Testis (tissue), 2 donors: Measurements from ENCODE around the gene RUNX1.

Experiments used
- CTCF ChIP-seq, 3 experiments: fragments of 450-650 bp in 2 of 3; fragments of 200-600 bp in 1 of 3; sonication (generic) in 1 of 3; IDR thresholded peaks; one replicate each; pipeline ENCODE4 v1.5.1; 2016 to 2019; ENCODE audit warnings: antibody characterized with exemption in 3 of 3, mild to moderate bottlenecking in 2 of 3, moderate library complexity in 1 of 3
- POLR2A ChIP-seq: fragments of 450-650 bp; IDR thresholded peaks from one replicate; pipeline ENCODE4 v1.6.1; 2017; ENCODE audit warnings: antibody characterized with exemption, mild to moderate bottlenecking, moderate library complexity

GRCh38 chr21:34977333-34977732 is 71.8 kb downstream of the RUNX1 start:
- TF ChIP-seq CTCF (IDR thresholded peaks at IDR 0.05): no peak
- TF ChIP-seq POLR2A: no peak
